B cell (primary cell): ENCODE results near the gene ZBP1. TPM values are rescaled to one million over a fixed set of nuclear protein-coding genes. Genes with fewer than 3 reads are reported as not detected.
"Not testable (repeated sequence)": the region's sequence is repeated elsewhere in the genome, so short reads cannot be mapped to it uniquely, and the experiment has no call there.

ENCODE experiments used
- ATAC-seq: fragments of 200-7000 bp; cut with Tn5 transposase; one replicate; pipeline ENCODE4 v1.10.0; 2021; ENCODE audit warnings: low read depth, mild to moderate bottlenecking, moderate number of reproducible peaks, moderate library complexity
- CTCF ChIA-PET: fragments of 350-600 bp; sonication (Branson Sonifier 250); formaldehyde crosslinking; loops from one replicate; lab custom pipeline; 2021; ENCODE audit warnings: antibody characterized with exemption, inconsistent platforms; lab: Charles Lee
- POLR2A ChIA-PET: fragments of 350-600 bp; sonication (Branson Sonifier 250); formaldehyde crosslinking; loops from one replicate; lab custom pipeline; 2021; ENCODE audit warnings: antibody characterized with exemption; lab: Charles Lee
- DNase-seq: peaks from one replicate; pipeline ENCODE4 v3.0.0; 2013
- H2AFZ ChIP-seq: 2 replicates; pipeline ENCODE4 v1.6.1; 2012; ENCODE audit warnings: mild to moderate bottlenecking, low read depth, low read length; ENCODE audit not compliant: insufficient read depth, poor library complexity, severe bottlenecking
- H3K27ac ChIP-seq, 2 donors: 1 replicate in 1 of 2; 2 replicates in 1 of 2; pipeline ENCODE4 v1.5.1; 2012 to 2013; ENCODE audit warnings: low read length in 2 of 2, mild to moderate bottlenecking in 2 of 2, moderate library complexity in 1 of 2
- H3K27me3 ChIP-seq, 4 experiments: fragments of 200-600 bp in 1 of 4; sonication (generic) in 1 of 4; replicated peaks in 1 of 4; 1 replicate in 2 of 4; 2 replicates in 2 of 4; pipeline versions ENCODE4 v1.6.1 to v1.7.0; 2013 to 2016; ENCODE audit warnings: low read length in 3 of 4, mild to moderate bottlenecking in 2 of 4, mixed read lengths in 1 of 4, moderate library complexity in 1 of 4; ENCODE audit not compliant: insufficient read depth in 4 of 4, control insufficient read depth in 3 of 4; ENCODE audit errors: control extremely low read depth in 1 of 4
- H3K36me3 ChIP-seq, 2 experiments: replicated peaks in 1 of 2; 1 replicate in 1 of 2; 2 replicates in 1 of 2; pipeline versions ENCODE4 v1.6.1 to v1.7.1; 2013; ENCODE audit warnings: low read length in 1 of 2; ENCODE audit not compliant: insufficient read depth in 2 of 2, control insufficient read depth in 1 of 2; ENCODE audit errors: control extremely low read depth in 1 of 2, extremely low read depth in 1 of 2
- H3K4me1 ChIP-seq, 2 donors: fragments of 200-600 bp in 1 of 2; sonication (generic) in 1 of 2; 1 replicate in 1 of 2; 2 replicates in 1 of 2; pipeline versions ENCODE4 v1.5.1 to v1.6.1; 2013 to 2017; ENCODE audit warnings: low read length in 2 of 2; ENCODE audit not compliant: control insufficient read depth in 2 of 2, insufficient read depth in 2 of 2
- H3K4me2 ChIP-seq: replicated peaks from 2 replicates; pipeline ENCODE3; 2012; ENCODE audit warnings: mild to moderate bottlenecking, low read depth, low read length; ENCODE audit not compliant: poor library complexity, severe bottlenecking
- H3K4me3 ChIP-seq, 5 experiments: fragments of 200-600 bp in 1 of 5; sonication (generic) in 1 of 5; 1 replicate in 3 of 5; 2 replicates in 2 of 5; pipeline versions ENCODE4 v1.5.1 to v1.7.0; 2011 to 2016; ENCODE audit warnings: low read length in 4 of 5, mild to moderate bottlenecking in 4 of 5, low read depth in 2 of 5, control low read depth in 1 of 5, moderate library complexity in 1 of 5; ENCODE audit not compliant: insufficient read depth in 1 of 5; ENCODE audit errors: control extremely low read depth in 1 of 5, extremely low read depth in 1 of 5
- H3K79me2 ChIP-seq: fragments of 200-600 bp; sonication (generic); one replicate; pipeline ENCODE4 v1.6.0; 2016; ENCODE audit warnings: low read length; ENCODE audit not compliant: control insufficient read depth, insufficient read depth
- H3K9ac ChIP-seq: fragments of 200-600 bp; sonication (generic); 2 replicates; pipeline ENCODE4 v1.6.1; 2017; ENCODE audit warnings: mild to moderate bottlenecking, low read length, moderate library complexity
- H3K9me3 ChIP-seq, 3 donors: one replicate each; pipeline versions ENCODE4 v1.6.1 to v1.7.1; 2013; ENCODE audit warnings: low read length in 2 of 3; ENCODE audit not compliant: control insufficient read depth in 2 of 3, insufficient read depth in 1 of 3; ENCODE audit errors: control extremely low read depth in 1 of 3
- H4K20me1 ChIP-seq: 2 replicates; pipeline ENCODE4 v1.6.0; 2012; ENCODE audit warnings: mild to moderate bottlenecking, low read length; ENCODE audit not compliant: insufficient read depth, control insufficient read depth, poor library complexity, severe bottlenecking
- H3K27ac Mint-ChIP-seq: one replicate; pipeline ENCODE4 v1.8.0; 2021; ENCODE audit warnings: mixed read lengths
- H3K27me3 Mint-ChIP-seq: one replicate; pipeline ENCODE4 v1.8.0; 2021; ENCODE audit warnings: mixed read lengths
- H3K4me1 Mint-ChIP-seq: one replicate; pipeline ENCODE4 v1.8.0; 2021; ENCODE audit warnings: mixed read lengths
- H3K4me3 Mint-ChIP-seq: one replicate; pipeline ENCODE4 v1.8.0; 2021; ENCODE audit warnings: mixed read lengths
- H3K9me3 Mint-ChIP-seq: one replicate; pipeline ENCODE4 v1.8.0; 2022; ENCODE audit warnings: mixed read lengths; ENCODE audit not compliant: insufficient read depth
- CTCF ChIP-seq: fragments of 200-600 bp; IDR thresholded peaks from one replicate; pipeline ENCODE4 v1.8.0; 2022; ENCODE audit warnings: antibody characterized with exemption, mild to moderate bottlenecking
- EZH2 ChIP-seq: IDR thresholded peaks from 2 replicates; pipeline ENCODE4 v1.6.1; 2012; ENCODE audit warnings: borderline replicate concordance, low read depth, mild to moderate bottlenecking, moderate library complexity, low read length; ENCODE audit not compliant: insufficient read depth, poor library complexity, severe bottlenecking
- WGBS: methylation state at CpG from one replicate; pipeline ENCODE4 v1.1.5; 2013; ENCODE audit warnings: missing lambda C conversion rate; ENCODE audit not compliant: insufficient coverage; 5-methylcytosine and 5-hydroxymethylcytosine counted together
- intact Hi-C: fragments of 100-400 bp; cut with micrococcal nuclease; formaldehyde crosslinking; loops from one replicate; pipeline ENCODE4 v1.10.0; 2022
- polyA plus RNA-seq: library from polyadenylated mRNA; depleted of rRNA; stranded (reverse); fragments of >200 nt; gene quantifications from 2 replicates; pipeline ENCODE4 v1.2.3, GENCODE V29; 2012
- total RNA-seq, 2 donors: library from RNA; stranded (reverse); fragments of 120-200 nt in 1 of 2; gene quantifications; 1 replicate in 1 of 2; 2 replicates in 1 of 2; pipeline versions ENCODE4 v1.2.3 to v1.2.4, GENCODE V29; 2013 to 2022

Gene ZBP1
- total and polyA plus RNA-seq, 2 donors (not counting 1 experiment from before 2014, with no cell fraction given) = 29.9 to 69.2 TPM

- Histone ChIP-seq H3K4me3 (no peak overlapping the region), H4K20me1 (no peaks in the 10 kb centered on the region), H3K4me1 (peaks cover 26 to 34% of the 10 kb centered on the region in 2 donors), H3K79me2 (peaks cover 6% of the 10 kb centered on the region), H3K36me3 (no peaks in the 10 kb centered on the region), H3K9me3 (peaks cover 10 to 14% (median 11%) of the 10 kb centered on the region in 3 donors), H3K9ac (no peak overlapping the region), H3K27ac (no peak overlapping the region), H3K4me2 (no peak overlapping the region), H3K27me3 (peaks cover 0 to 9% (median 3%) of the 10 kb centered on the region in 4 experiments), H2AFZ (no peak overlapping the region)
- intact Hi-C loops = no loop called here
- Mint-ChIP-seq H3K27ac (no peak overlapping the region), H3K4me3 (no peak overlapping the region), H3K4me1 (peaks cover 30% of the 10 kb centered on the region), H3K27me3 (peaks cover 36% of the 10 kb centered on the region), H3K9me3 (peaks cover 11% of the 10 kb centered on the region)
- DNase-seq (no peak), ATAC-seq (no peak)
- POLR2A ChIA-PET = no interaction called here
- TF ChIP-seq CTCF = no peak
- TF ChIP-seq EZH2 = no peak
- WGBS = 80% methylated on average over 1 of the region's 2 CpGs
- CTCF ChIA-PET = interaction anchor here (0.6 to 6.5 kb wide), 3 partner anchors 11 to 1254 kb away, joined by 4 to 61 read pairs (median 4); partner anchors contain the start of gene ZBP1
These were observed 12.1 kb upstream of the ZBP1 start for GRCh38 chr20:57632286-57632685.

- Mint-ChIP-seq H3K27me3 (peaks cover 19% of the 10 kb centered on the region), H3K4me3 (peak overlapping the region; percentile 87), H3K9me3 (peaks cover 3% of the 10 kb centered on the region), H3K4me1 (peaks cover 41% of the 10 kb centered on the region), H3K27ac (peak overlapping the region; percentile 95)
- POLR2A ChIA-PET = interaction anchor here (0.6 to 2.2 kb wide), 6 partner anchors 10 to 239 kb away, joined by 3 to 28 read pairs (median 4); partner anchors contain the start of genes RBM38 and ZBP1
- intact Hi-C loops = no loop called here
- peak overlapping the region; percentile 74 for H3K4me2 ChIP-seq
- H3K4me1 ChIP-seq = peaks cover 31 to 38% of the 10 kb centered on the region in 2 donors
- H3K9me3 ChIP-seq = peaks cover 3 to 14% (median 5%) of the 10 kb centered on the region in 3 donors
- H3K27ac ChIP-seq = peak overlapping the region; percentile 78 to 81
- H3K4me3 ChIP-seq = peak overlapping the region; percentile 55 to 70 (median 62)
- peak; percentile 61 for DNase-seq
- no peaks in the 10 kb centered on the region for H4K20me1 ChIP-seq
- H3K9ac ChIP-seq = peak overlapping the region; percentile 65
- H3K79me2 ChIP-seq = peaks cover 26% of the 10 kb centered on the region
- peaks cover 0 to 9% (median 3%) of the 10 kb centered on the region in 4 experiments for H3K27me3 ChIP-seq
- ATAC-seq = peak; percentile 67
- TF ChIP-seq CTCF (no peak), EZH2 (no peak)
- CTCF ChIA-PET = interaction anchor here (1.0 to 6.5 kb wide), 10 partner anchors 9 to 51 kb away, joined by 3 to 61 read pairs (median 6); partner anchors contain the start of gene ZBP1
- H2AFZ ChIP-seq = peak overlapping the region; percentile 65
- H3K36me3 ChIP-seq = no peaks in the 10 kb centered on the region
- 8% methylated on average over 3 of the region's 4 CpGs for WGBS
These were observed 9.8 kb upstream of the ZBP1 start for GRCh38 chr20:57630061-57630460.

- Histone ChIP-seq H3K27ac (peak overlapping the region; percentile 78 to 81), H3K4me3 (peak overlapping the region; percentile 55 to 70 (median 62)), H3K79me2 (peaks cover 28% of the 10 kb centered on the region), H3K9me3 (peaks cover 0 to 20% (median 10%) of the 10 kb centered on the region in 3 donors), H2AFZ (peak overlapping the region; percentile 65), H3K9ac (peak overlapping the region; percentile 65), H3K4me2 (peak overlapping the region; percentile 74), H3K4me1 (peaks cover 31 to 38% of the 10 kb centered on the region in 2 donors)
- WGBS = 11% methylated on average over 8 of the region's 9 CpGs
- H4K20me1 ChIP-seq, H3K36me3 ChIP-seq, ATAC-seq, H3K9me3 Mint-ChIP-seq, H3K27me3 ChIP-seq: not testable (repeated sequence)
- Mint-ChIP-seq H3K4me3 (peak overlapping the region; percentile 87), H3K4me1 (peaks cover 41% of the 10 kb centered on the region), H3K27ac (peak overlapping the region; percentile 95), H3K27me3 (peaks cover 14% of the 10 kb centered on the region)
- peak; percentile 53 for DNase-seq
- POLR2A ChIA-PET = interaction anchor here (0.6 to 2.2 kb wide), 5 partner anchors 10 to 239 kb away, joined by 3 to 28 read pairs (median 4); partner anchors contain the start of genes RBM38 and ZBP1
- CTCF ChIA-PET = interaction anchor here (1.0 to 6.5 kb wide), 8 partner anchors 9 to 458 kb away, joined by 3 to 61 read pairs (median 8); partner anchors contain the start of gene ZBP1
- intact Hi-C loops = loop anchor here (2.0 to 10.0 kb wide), 2 partner anchors 51 to 135 kb away; no protein-coding TSS in a partner anchor
These were observed 9.3 kb upstream of the ZBP1 start for GRCh38 chr20:57629491-57629901.
